Measurements from ENCODE around the gene ITPR2.

Gene ITPR2

GRCh38 chr12:26546535-26547314 lies 286.3 kb downstream of the ITPR2 start:
- TF ChIP-seq SPI1 (IDR thresholded peaks at IDR 0.05; ENCODE audit: low read depth, low read length) (no peak), PAX5 (IDR thresholded peaks at IDR 0.05; ENCODE audit: insufficient read depth, low read length, severe bottlenecking) (no peak), TAF1 (IDR thresholded peaks at IDR 0.05; ENCODE audit: low read depth, low read length) (no peak)
- FAIRE-seq, result no peak

DNA sequence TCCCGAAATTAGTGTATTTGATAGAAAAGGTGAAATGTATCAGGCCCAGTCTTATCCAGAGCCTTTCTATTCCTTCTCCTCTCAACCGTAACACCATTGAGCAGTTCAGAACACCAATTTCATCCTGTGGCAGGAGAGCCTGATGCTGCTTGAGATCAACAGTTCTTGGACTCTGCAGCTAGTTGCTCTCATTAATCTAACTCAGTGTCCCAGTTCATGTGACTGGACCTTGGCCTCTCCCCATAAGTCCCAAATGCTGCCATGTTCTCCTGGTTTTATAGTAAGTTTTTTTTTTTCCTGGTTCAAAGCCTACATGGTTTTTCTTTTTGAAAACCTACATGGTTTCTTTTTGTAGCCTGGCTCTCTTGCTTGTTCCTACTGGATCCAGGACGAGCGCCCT lies 293.9 kb downstream of the ITPR2 start:
- no peak for FAIRE-seq
- TF ChIP-seq PAX5 (IDR thresholded peaks at IDR 0.05; ENCODE audit: insufficient read depth, low read length, severe bottlenecking) (no peak), SPI1 (IDR thresholded peaks at IDR 0.05; ENCODE audit: low read depth, low read length) (no peak), TAF1 (IDR thresholded peaks at IDR 0.05; ENCODE audit: low read depth, low read length) (no peak), POU2F2 (IDR thresholded peaks at IDR 0.05; ENCODE audit: low read depth, low read length) (no peak), POLR2A (IDR thresholded peaks at IDR 0.05; ENCODE audit: low read depth, low read length) (no peak), POLR2AphosphoS5 (IDR thresholded peaks at IDR 0.05; ENCODE audit: low read depth, low read length) (no peak)
- no peak for DNase-seq (ENCODE audit: insufficient read length, low spot score)

More at GRCh38 chr12:26546535-26547314, 286.3 kb downstream of the ITPR2 start:
- no peak for DNase-seq (ENCODE audit: insufficient read length, low spot score)

DNA sequence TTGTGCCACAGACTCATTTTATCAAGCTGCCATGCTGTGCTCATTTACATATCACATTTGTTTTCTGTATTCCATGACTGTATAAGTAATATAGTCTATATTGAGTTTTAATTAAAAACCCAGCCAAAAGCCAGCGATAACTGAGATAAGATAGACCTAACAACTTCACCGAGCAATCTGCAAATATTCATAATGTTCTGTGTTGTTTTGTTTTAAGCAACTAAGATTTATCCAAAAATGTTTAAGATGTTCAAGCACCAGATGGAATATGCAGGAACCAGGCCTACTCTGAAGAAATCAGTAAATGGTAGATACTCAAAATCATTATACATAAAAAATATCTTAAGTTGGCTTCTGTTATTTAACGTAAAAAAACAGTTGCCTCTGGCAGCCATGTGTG lies 295.3 kb downstream of the ITPR2 start:
- no peak for TF ChIP-seq POU2F2 (IDR thresholded peaks at IDR 0.05; ENCODE audit: low read depth, low read length)
- no peak for TF ChIP-seq POLR2A (IDR thresholded peaks at IDR 0.05; ENCODE audit: low read depth, low read length)
- no peak for TF ChIP-seq SPI1 (IDR thresholded peaks at IDR 0.05; ENCODE audit: low read depth, low read length)
- TF ChIP-seq POLR2AphosphoS5 (IDR thresholded peaks at IDR 0.05; ENCODE audit: low read depth, low read length), result no peak
- no peak for TF ChIP-seq TAF1 (IDR thresholded peaks at IDR 0.05; ENCODE audit: low read depth, low read length)
- no peak for TF ChIP-seq PAX5 (IDR thresholded peaks at IDR 0.05; ENCODE audit: insufficient read depth, low read length, severe bottlenecking)
- no peak for FAIRE-seq
- DNase-seq (ENCODE audit: insufficient read length, low spot score), result no peak

DNA sequence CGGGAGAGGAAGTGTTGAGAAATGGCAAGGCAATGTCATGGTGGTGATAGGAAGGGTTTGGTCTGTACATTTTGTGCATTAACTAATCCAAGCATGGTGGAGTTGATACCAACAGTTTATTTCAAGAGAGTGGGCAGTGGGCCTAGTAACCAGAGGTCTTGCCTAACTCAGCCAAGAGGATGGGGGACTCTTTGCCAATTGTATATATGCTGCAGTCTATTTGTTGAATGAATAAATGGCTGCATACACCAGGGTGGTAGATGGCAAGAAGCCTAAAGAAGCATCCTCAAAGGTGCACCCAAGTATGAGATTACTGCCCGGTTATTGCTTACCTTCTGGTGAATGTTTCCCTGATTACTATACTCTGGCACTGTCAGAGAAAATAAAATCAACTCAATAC lies 295.9 kb downstream of the ITPR2 start:
- DNase-seq (ENCODE audit: insufficient read length, low spot score), result no peak
- FAIRE-seq, result no peak
- no peak for TF ChIP-seq PAX5 (IDR thresholded peaks at IDR 0.05; ENCODE audit: insufficient read depth, low read length, severe bottlenecking)
- TF ChIP-seq POLR2A (IDR thresholded peaks at IDR 0.05; ENCODE audit: low read depth, low read length), result no peak
- no peak for TF ChIP-seq TAF1 (IDR thresholded peaks at IDR 0.05; ENCODE audit: low read depth, low read length)
- no peak for TF ChIP-seq POLR2AphosphoS5 (IDR thresholded peaks at IDR 0.05; ENCODE audit: low read depth, low read length)
- TF ChIP-seq POU2F2 (IDR thresholded peaks at IDR 0.05; ENCODE audit: low read depth, low read length), result no peak
- TF ChIP-seq SPI1 (IDR thresholded peaks at IDR 0.05; ENCODE audit: low read depth, low read length), result no peak

GRCh38 chr12:26535826-26536225 lies 297.2 kb downstream of the ITPR2 start:
- TF ChIP-seq POU2F2 (IDR thresholded peaks at IDR 0.05; ENCODE audit: low read depth, low read length) (no peak), POLR2AphosphoS5 (IDR thresholded peaks at IDR 0.05; ENCODE audit: low read depth, low read length) (no peak), TAF1 (IDR thresholded peaks at IDR 0.05; ENCODE audit: low read depth, low read length) (no peak), POLR2A (IDR thresholded peaks at IDR 0.05; ENCODE audit: low read depth, low read length) (no peak), PAX5 (IDR thresholded peaks at IDR 0.05; ENCODE audit: insufficient read depth, low read length, severe bottlenecking) (no peak), SPI1 (IDR thresholded peaks at IDR 0.05; ENCODE audit: low read depth, low read length) (no peak)
- no peak for DNase-seq (ENCODE audit: insufficient read length, low spot score)
- FAIRE-seq, result no peak

DNA sequence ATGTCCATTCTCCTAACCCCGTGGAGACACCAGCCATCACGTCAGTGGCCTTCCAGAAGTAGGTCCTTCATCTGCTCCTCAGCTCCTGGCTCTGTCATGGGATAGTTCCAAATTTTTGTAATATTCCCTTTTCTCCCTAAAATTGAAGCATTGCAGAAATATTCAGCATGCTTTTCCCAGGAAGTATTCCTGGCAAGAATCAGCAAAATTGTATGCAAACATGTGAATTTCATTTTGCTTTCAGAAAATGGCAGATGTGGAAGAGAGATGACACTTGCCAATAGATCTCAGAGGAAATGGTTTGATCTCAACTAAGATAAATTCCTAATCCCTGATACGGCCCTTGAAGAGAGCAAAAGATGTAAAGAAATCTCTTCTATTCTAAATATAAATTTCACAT lies 298.9 kb downstream of the ITPR2 start:
- FAIRE-seq (no peak), DNase-seq (ENCODE audit: insufficient read length, low spot score) (no peak)
- TF ChIP-seq SPI1 (IDR thresholded peaks at IDR 0.05; ENCODE audit: low read depth, low read length) (no peak), PAX5 (IDR thresholded peaks at IDR 0.05; ENCODE audit: insufficient read depth, low read length, severe bottlenecking) (no peak), POLR2AphosphoS5 (IDR thresholded peaks at IDR 0.05; ENCODE audit: low read depth, low read length) (no peak), POLR2A (IDR thresholded peaks at IDR 0.05; ENCODE audit: low read depth, low read length) (no peak), TAF1 (IDR thresholded peaks at IDR 0.05; ENCODE audit: low read depth, low read length) (no peak), POU2F2 (IDR thresholded peaks at IDR 0.05; ENCODE audit: low read depth, low read length) (no peak)

DNA sequence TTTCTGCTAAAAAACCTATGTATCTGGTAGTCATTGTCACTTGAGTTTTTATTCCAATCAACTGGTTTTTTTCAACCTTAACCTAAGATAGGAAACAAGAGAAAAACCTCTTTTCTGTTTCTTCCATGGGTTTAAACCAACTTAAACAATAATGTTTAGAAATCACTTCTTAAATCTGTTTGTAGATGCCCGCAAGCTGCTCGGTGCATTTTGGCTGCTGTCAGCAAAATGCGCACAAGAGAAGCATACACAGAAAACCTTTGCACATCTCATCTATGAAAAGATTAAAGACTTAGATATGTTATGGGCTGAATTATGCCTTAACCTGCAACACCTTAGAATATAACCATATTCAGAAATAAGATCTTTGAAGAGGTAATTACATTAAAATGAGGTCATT lies 299.8 kb downstream of the ITPR2 start:
- TF ChIP-seq POU2F2 (IDR thresholded peaks at IDR 0.05; ENCODE audit: low read depth, low read length) (no peak), POLR2AphosphoS5 (IDR thresholded peaks at IDR 0.05; ENCODE audit: low read depth, low read length) (no peak)
- no peak for FAIRE-seq
- no peak for DNase-seq (ENCODE audit: insufficient read length, low spot score)

DNA sequence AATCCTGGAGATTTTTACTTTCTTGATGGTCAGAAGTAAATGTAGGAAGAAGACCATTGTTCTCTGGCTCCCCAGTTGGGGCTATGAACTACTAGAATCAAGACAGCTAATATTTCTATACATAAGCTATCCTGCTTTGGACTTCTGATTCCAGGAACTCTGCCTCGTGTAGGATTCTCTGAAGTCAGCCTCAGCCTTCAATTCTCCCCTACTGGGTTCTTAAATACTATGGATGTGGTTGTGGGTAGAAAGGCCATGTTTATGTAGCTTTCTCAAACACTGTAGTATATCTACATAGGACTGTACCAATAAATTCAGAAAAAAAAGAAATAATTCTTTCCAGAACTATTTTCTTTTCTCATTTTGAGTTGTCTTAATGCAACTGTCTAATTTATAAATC lies 302.5 kb downstream of the ITPR2 start:
- no peak for TF ChIP-seq POLR2A (IDR thresholded peaks at IDR 0.05; ENCODE audit: low read depth, low read length)
- no peak for TF ChIP-seq POU2F2 (IDR thresholded peaks at IDR 0.05; ENCODE audit: low read depth, low read length)
- TF ChIP-seq SPI1 (IDR thresholded peaks at IDR 0.05; ENCODE audit: low read depth, low read length), result no peak
- TF ChIP-seq POLR2AphosphoS5 (IDR thresholded peaks at IDR 0.05; ENCODE audit: low read depth, low read length), result no peak
- TF ChIP-seq TAF1 (IDR thresholded peaks at IDR 0.05; ENCODE audit: low read depth, low read length), result no peak
- no peak for TF ChIP-seq PAX5 (IDR thresholded peaks at IDR 0.05; ENCODE audit: insufficient read depth, low read length, severe bottlenecking)
- DNase-seq (ENCODE audit: insufficient read length, low spot score) (no peak), FAIRE-seq (no peak)

- no peak for FAIRE-seq
- TF ChIP-seq POLR2A (IDR thresholded peaks at IDR 0.05; ENCODE audit: low read depth, low read length) (no peak), POLR2AphosphoS5 (IDR thresholded peaks at IDR 0.05; ENCODE audit: low read depth, low read length) (no peak), TAF1 (IDR thresholded peaks at IDR 0.05; ENCODE audit: low read depth, low read length) (no peak), SPI1 (IDR thresholded peaks at IDR 0.05; ENCODE audit: low read depth, low read length) (no peak), PAX5 (IDR thresholded peaks at IDR 0.05; ENCODE audit: insufficient read depth, low read length, severe bottlenecking) (no peak), POU2F2 (IDR thresholded peaks at IDR 0.05; ENCODE audit: low read depth, low read length) (no peak)
These were observed 304.1 kb downstream of the ITPR2 start for GRCh38 chr12:26528943-26529342.

DNA sequence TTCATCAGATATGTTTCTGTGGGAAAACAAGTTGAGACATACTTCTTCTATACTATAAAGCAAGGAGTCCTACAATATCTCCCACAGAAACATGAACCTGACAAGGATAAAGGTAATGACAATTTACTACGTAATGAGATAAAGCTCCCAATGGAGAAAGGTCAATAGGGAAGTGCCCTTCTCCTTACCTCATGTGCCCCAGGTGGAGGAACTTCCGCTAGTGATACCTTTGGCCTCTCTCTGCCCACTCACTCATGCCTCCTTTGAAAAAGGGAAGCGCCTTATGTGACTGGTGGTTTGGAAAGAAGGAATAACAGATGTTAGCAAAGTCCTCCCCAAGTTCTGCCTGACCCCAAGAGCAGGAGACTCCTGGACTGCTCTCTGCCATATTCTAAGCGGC lies 305.3 kb downstream of the ITPR2 start:
- DNase-seq (ENCODE audit: insufficient read length, low spot score), result no peak
- FAIRE-seq, result no peak
- TF ChIP-seq POLR2A (IDR thresholded peaks at IDR 0.05; ENCODE audit: low read depth, low read length) (no peak), SPI1 (IDR thresholded peaks at IDR 0.05; ENCODE audit: low read depth, low read length) (no peak), POU2F2 (IDR thresholded peaks at IDR 0.05; ENCODE audit: low read depth, low read length) (no peak), POLR2AphosphoS5 (IDR thresholded peaks at IDR 0.05; ENCODE audit: low read depth, low read length) (no peak), PAX5 (IDR thresholded peaks at IDR 0.05; ENCODE audit: insufficient read depth, low read length, severe bottlenecking) (no peak), TAF1 (IDR thresholded peaks at IDR 0.05; ENCODE audit: low read depth, low read length) (no peak)

More at GRCh38 chr12:26528943-26529342, 304.1 kb downstream of the ITPR2 start:
- no peak for DNase-seq (ENCODE audit: insufficient read length, low spot score)

All from GM12891 (cell line).